HCT116 (cell line): Measurements from ENCODE around the gene ENGASE. TPM values are rescaled to one million over a fixed set of nuclear protein-coding genes. Genes with fewer than 3 reads are reported as not detected.

Source experiments
- ATAC-seq: fragments of 200-7000 bp; cut with Tn5 transposase; 2 replicates; pipeline ENCODE4 v1.9.1; 2020; ENCODE audit warnings: mild to moderate bottlenecking, moderate library complexity
- BruUV-seq: library from RNA; stranded (reverse); fragments of 400-500 nt; replicated peaks from 2 replicates; lab custom pipeline; 2021; lab: Mats Ljungman, UMichigan
- CTCF ChIA-PET: fragments of 300-600 bp; sonication (Branson Sonifier 250); formaldehyde crosslinking; loops from one replicate; lab custom pipeline; 2021; ENCODE audit warnings: antibody characterized with exemption; lab: Charles Lee
- POLR2A ChIA-PET: fragments of 300-600, 350-600 bp; sonication (Branson Sonifier 250); formaldehyde crosslinking; loops from one replicate; lab custom pipeline; 2021; ENCODE audit warnings: antibody characterized with exemption; lab: Charles Lee
- RAD21 ChIA-PET, 2 experiments: fragments of 300-600 bp; sonication (Branson Sonifier 250); formaldehyde crosslinking; loops; one replicate each; lab custom pipeline; 2023; ENCODE audit warnings: low total read pairs in 2 of 2; ENCODE audit not compliant: uncharacterized antibody in 2 of 2, unreplicated experiment in 2 of 2, low non-redundant PET in 1 of 2; lab: Charles Lee
- DNase-seq: peaks from one replicate; pipeline ENCODE4 v3.0.0-alpha.2; 2010; ENCODE audit warnings: low read depth, low spot score
- H2AFZ ChIP-seq: fragments of 200-600 bp; shearing (Covaris generic), sonication (generic); 2 replicates; pipeline ENCODE4 v1.6.1; 2017; ENCODE audit warnings: low read depth, mixed run types, mixed read lengths, antibody characterized with exemption, low read length; ENCODE audit not compliant: poor library complexity, severe bottlenecking
- H3K27ac ChIP-seq: 2 replicates; pipeline ENCODE4 v1.5.1; 2012; ENCODE audit warnings: low read depth, low read length
- H3K27me3 ChIP-seq: fragments of 200-600 bp; sonication (generic); 2 replicates; pipeline ENCODE4 v1.6.1; 2016; ENCODE audit warnings: mixed run types, low read length, mixed read lengths; ENCODE audit not compliant: insufficient read depth
- H3K36me3 ChIP-seq, 2 experiments: fragments of 200-500 bp in 1 of 2; fragments of 200-600 bp in 1 of 2; sonication (Bioruptor generic) in 1 of 2; sonication (generic) in 1 of 2; 2 replicates each; pipeline versions ENCODE4 v1.5.1 to v1.6.1; 2014 to 2016; ENCODE audit warnings: low read length in 2 of 2, inconsistent platforms in 1 of 2, mixed read lengths in 1 of 2, mixed run types in 1 of 2; ENCODE audit not compliant: insufficient read depth in 2 of 2, control insufficient read depth in 1 of 2
- H3K4me1 ChIP-seq, 2 experiments: fragments of 200-600 bp in 1 of 2; sonication (generic) in 1 of 2; 2 replicates each; pipeline versions ENCODE4 v1.5.1 to v1.6.1; 2012 to 2017; ENCODE audit warnings: low read length in 2 of 2, inconsistent platforms in 1 of 2, mild to moderate bottlenecking in 1 of 2, mixed read lengths in 1 of 2, mixed run types in 1 of 2, moderate library complexity in 1 of 2; ENCODE audit not compliant: insufficient read depth in 2 of 2, control insufficient read depth in 1 of 2
- H3K4me2 ChIP-seq: fragments of 200-600 bp; sonication (generic); 2 replicates; pipeline ENCODE4 v1.6.1; 2017; ENCODE audit warnings: mixed run types, low read length, mixed read lengths
- H3K4me3 ChIP-seq, 2 experiments: fragments of 200-600 bp in 1 of 2; sonication (generic) in 1 of 2; replicated peaks in 1 of 2; 2 replicates each; pipeline ENCODE4 v1.5.1; 2011 to 2016; ENCODE audit warnings: low read length in 2 of 2, control low read depth in 1 of 2, low read depth in 1 of 2, mild to moderate bottlenecking in 1 of 2, mixed read lengths in 1 of 2, mixed run types in 1 of 2
- H3K79me2 ChIP-seq: fragments of 200-600 bp; sonication (generic); 2 replicates; pipeline ENCODE4 v1.6.1; 2017; ENCODE audit warnings: mild to moderate bottlenecking, mixed run types, low read length, moderate library complexity, mixed read lengths; ENCODE audit not compliant: insufficient read depth
- H3K9ac ChIP-seq: fragments of 200-600 bp; sonication (generic); 2 replicates; pipeline ENCODE4 v1.6.1; 2016; ENCODE audit warnings: low read length, mixed read lengths
- H3K9me2 ChIP-seq: fragments of 200-600 bp; sonication (generic), shearing (Covaris generic); 2 replicates; pipeline ENCODE4 v1.6.1; 2017; ENCODE audit warnings: mixed run types, mild to moderate bottlenecking, moderate library complexity; ENCODE audit not compliant: insufficient read depth
- H3K9me3 ChIP-seq, 2 experiments: fragments of 200-500 bp in 1 of 2; fragments of 200-600 bp in 1 of 2; sonication (Bioruptor generic) in 1 of 2; sonication (generic) in 1 of 2; 2 replicates each; pipeline ENCODE4 v1.6.1; 2014 to 2017; ENCODE audit warnings: low read length in 2 of 2, mixed read lengths in 2 of 2, inconsistent platforms in 1 of 2, low read depth in 1 of 2, mild to moderate bottlenecking in 1 of 2, mixed run types in 1 of 2, moderate library complexity in 1 of 2; ENCODE audit not compliant: control insufficient read depth in 1 of 2, insufficient read depth in 1 of 2
- H4K20me1 ChIP-seq: fragments of 200-600 bp; sonication (generic), shearing (Covaris generic); 2 replicates; pipeline ENCODE4 v1.6.1; 2017; ENCODE audit warnings: mixed run types, mild to moderate bottlenecking, moderate library complexity; ENCODE audit not compliant: insufficient read depth
- CTCF ChIP-seq, 3 experiments: fragments of 200-600 bp in 1 of 3; sonication (generic) in 1 of 3; IDR thresholded peaks in 2 of 3; conservative IDR thresholded peaks in 1 of 3; 2 replicates each; pipeline ENCODE4 v1.5.1; 2012 to 2017; ENCODE audit warnings: low read depth in 2 of 3, low read length in 2 of 3, antibody characterized with exemption in 1 of 3, borderline replicate concordance in 1 of 3, control low read depth in 1 of 3, mild to moderate bottlenecking in 1 of 3, mixed read lengths in 1 of 3, mixed run types in 1 of 3, moderate library complexity in 1 of 3; ENCODE audit not compliant: insufficient read depth in 1 of 3
- ELF1 ChIP-seq: IDR thresholded peaks from 2 replicates; pipeline ENCODE4 v1.6.1; 2012; ENCODE audit warnings: low read depth, borderline replicate concordance
- FOSL1 ChIP-seq: IDR thresholded peaks from 2 replicates; pipeline ENCODE4 v1.6.1; 2012; ENCODE audit warnings: low read depth
- REST ChIP-seq: IDR thresholded peaks from 2 replicates; pipeline ENCODE4 v1.6.1; 2012; ENCODE audit warnings: low read depth
- ZFX ChIP-seq: fragments of 450-650 bp; IDR thresholded peaks from 2 replicates; pipeline ENCODE4 v1.6.1; 2017
- intact Hi-C: fragments of 100-400 bp; cut with micrococcal nuclease; formaldehyde crosslinking; loops from 2 replicates; pipeline ENCODE4 v1.10.0; 2022
- total RNA-seq: library from RNA; stranded (reverse); gene quantifications from one replicate; pipeline ENCODE4 v1.2.1, GENCODE V29; 2021; ENCODE audit not compliant: unreplicated experiment

The ENGASE gene
- total RNA-seq, 1 experiment from 2014 or later = 54.2 TPM

GRCh38 chr17:79107499-79108231, 33.0 kb downstream of the ENGASE start:
- ChIA-PET RAD21 (no interaction called here), POLR2A (no interaction called here), CTCF (interaction anchor here (0.8 kb wide), 1 partner anchor 284 kb away, joined by 3 read pairs; no protein-coding TSS in a partner anchor)
- no peak overlapping the region for H3K4me3 ChIP-seq
- TF ChIP-seq FOSL1 = no peak
- TF ChIP-seq ELF1 = no peak
- TF ChIP-seq ZFX = no peak
- TF ChIP-seq REST = no peak
- TF ChIP-seq CTCF (IDR thresholded peaks at IDR 0.05 in 2 of 3, conservative IDR thresholded peaks at IDR 0.05 in 1 of 3; ENCODE audit: borderline replicate concordance in 1 of 3, insufficient read depth in 1 of 3, low read depth in 2 of 3, low read length in 2 of 3) = no peak
- H3K9ac ChIP-seq = no peak overlapping the region
- ATAC-seq (no peak), DNase-seq (no peak)
- no peaks in the 10 kb centered on the region for H3K79me2 ChIP-seq
- H3K27ac ChIP-seq = no peak overlapping the region
- H4K20me1 ChIP-seq = no peaks in the 10 kb centered on the region
- intact Hi-C loops = no loop called here
- no peaks in the 10 kb centered on the region for H3K9me3 ChIP-seq
- H3K4me1 ChIP-seq = no peaks in the 10 kb centered on the region
- H3K36me3 ChIP-seq = no peaks in the 10 kb centered on the region
- H2AFZ ChIP-seq = no peak overlapping the region
- no peaks in the 10 kb centered on the region for H3K27me3 ChIP-seq
- no TSS peak for BruUV-seq
- H3K4me2 ChIP-seq = no peak overlapping the region
- no peaks in the 10 kb centered on the region for H3K9me2 ChIP-seq
